IMR-90 (cell line): ENCODE data around the gene RNF181. TPM values are rescaled to one million over a fixed set of nuclear protein-coding genes. Genes with fewer than 3 reads are reported as not detected.

Experiments used
- ATAC-seq: fragments of 200-7000 bp; cut with Tn5 transposase; 2 replicates; pipeline ENCODE4 v1.9.1; 2020; ENCODE audit warnings: low read depth, mild to moderate bottlenecking, moderate library complexity
- BruUV-seq: library from RNA; stranded (reverse); fragments of 400-500 nt; replicated peaks from 2 replicates; lab custom pipeline; 2021; lab: Mats Ljungman, UMichigan
- CTCF ChIA-PET: fragments of 300-600 bp; formaldehyde crosslinking; extraction: SDS; loops from one replicate; lab custom pipeline; 2021; ENCODE audit warnings: antibody characterized with exemption; lab: Yijun Ruan, JAX
- POLR2A ChIA-PET: fragments of 300-600 bp; sonication (Branson Sonifier 250); formaldehyde crosslinking; loops from one replicate; lab custom pipeline; 2022; ENCODE audit warnings: antibody characterized with exemption; ENCODE audit not compliant: unreplicated experiment; lab: Charles Lee
- DNase-seq: peaks from one replicate; pipeline ENCODE4 v3.0.0; 2013
- H2AFZ ChIP-seq: replicated peaks from 2 replicates; pipeline ENCODE3; 2013; ENCODE audit warnings: low read length, mild to moderate bottlenecking; ENCODE audit not compliant: poor library complexity
- H2AK5ac ChIP-seq: 2 replicates; pipeline ENCODE4 v1.6.1; 2013; ENCODE audit warnings: low read depth, low read length, inconsistent platforms
- H2AK9ac ChIP-seq: replicated peaks from 2 replicates; pipeline ENCODE3; 2013; ENCODE audit warnings: mild to moderate bottlenecking, low read depth, low read length, moderate library complexity; ENCODE audit not compliant: poor library complexity
- H2BK120ac ChIP-seq: 2 replicates; pipeline ENCODE4 v1.6.1; 2013; ENCODE audit warnings: low read depth, low read length, inconsistent platforms
- H2BK15ac ChIP-seq: 3 replicates; pipeline ENCODE4 v1.6.1; 2013; ENCODE audit warnings: low read depth, low read length, inconsistent platforms
- H2BK20ac ChIP-seq: 2 replicates; pipeline ENCODE4 v1.6.1; 2013; ENCODE audit warnings: low read depth, mild to moderate bottlenecking, inconsistent platforms, low read length, moderate library complexity
- H2BK5ac ChIP-seq: 2 replicates; pipeline ENCODE4 v1.6.1; 2013; ENCODE audit warnings: mild to moderate bottlenecking, low read depth, low read length, inconsistent platforms; ENCODE audit not compliant: poor library complexity, severe bottlenecking
- H3K14ac ChIP-seq: replicated peaks from 2 replicates; pipeline ENCODE4 v1.6.1; 2013; ENCODE audit warnings: low read depth, low read length, inconsistent platforms
- H3K18ac ChIP-seq: 2 replicates; pipeline ENCODE4 v1.6.1; 2013; ENCODE audit warnings: low read depth, low read length, control low read depth
- H3K23ac ChIP-seq: 2 replicates; pipeline ENCODE4 v1.6.1; 2013; ENCODE audit warnings: low read depth, low read length, inconsistent platforms
- H3K27ac ChIP-seq: 2 replicates; pipeline ENCODE4 v1.5.1; 2013; ENCODE audit warnings: mild to moderate bottlenecking, control low read depth, low read length; ENCODE audit not compliant: insufficient read depth
- H3K27me3 ChIP-seq: 2 replicates; pipeline ENCODE4 v1.6.1; 2013; ENCODE audit warnings: low read length; ENCODE audit not compliant: control insufficient read depth, insufficient read depth
- H3K36me3 ChIP-seq: 2 replicates; pipeline ENCODE4 v1.6.1; 2013; ENCODE audit warnings: low read length, mixed read lengths; ENCODE audit not compliant: control insufficient read depth, insufficient read depth
- H3K4ac ChIP-seq: 2 replicates; pipeline ENCODE4 v1.6.1; 2013; ENCODE audit warnings: low read depth, low read length, inconsistent platforms
- H3K4me1 ChIP-seq: 2 replicates; pipeline ENCODE4 v1.6.1; 2013; ENCODE audit warnings: low read length, mixed read lengths; ENCODE audit not compliant: control insufficient read depth, insufficient read depth
- H3K4me2 ChIP-seq: 2 replicates; pipeline ENCODE4 v1.6.1; 2013; ENCODE audit warnings: low read depth, mild to moderate bottlenecking, control low read depth, low read length, moderate library complexity
- H3K4me3 ChIP-seq: 2 replicates; pipeline ENCODE4 v1.5.1; 2013; ENCODE audit warnings: low read depth, mild to moderate bottlenecking, control low read depth, low read length, moderate library complexity; ENCODE audit not compliant: insufficient read depth
- H3K56ac ChIP-seq: 2 replicates; pipeline ENCODE4 v1.6.1; 2013; ENCODE audit warnings: low read length, inconsistent platforms; ENCODE audit not compliant: insufficient read depth; ENCODE audit errors: extremely low read depth
- H3K79me1 ChIP-seq, 2 experiments: 2 replicates each; pipeline ENCODE4 v1.6.1; 2013; ENCODE audit warnings: low read length in 2 of 2, inconsistent platforms in 1 of 2, low read depth in 1 of 2
- H3K9ac ChIP-seq: 2 replicates; pipeline ENCODE4 v1.6.1; 2013; ENCODE audit warnings: low read depth, low read length, control low read depth
- H3K9me1 ChIP-seq: 2 replicates; pipeline ENCODE4 v1.6.1; 2013; ENCODE audit warnings: low read length, inconsistent platforms; ENCODE audit not compliant: insufficient read depth
- H3K9me3 ChIP-seq: 2 replicates; pipeline ENCODE4 v1.6.1; 2013; ENCODE audit warnings: low read length; ENCODE audit not compliant: control insufficient read depth, insufficient read depth
- H4K20me1 ChIP-seq: 2 replicates; pipeline ENCODE4 v1.6.1; 2013; ENCODE audit warnings: low read length, inconsistent platforms; ENCODE audit not compliant: insufficient read depth
- H4K5ac ChIP-seq: 2 replicates; pipeline ENCODE4 v1.6.1; 2013; ENCODE audit warnings: mild to moderate bottlenecking, low read depth, low read length, control low read depth
- H4K8ac ChIP-seq, 2 experiments: 2 replicates each; pipeline ENCODE4 v1.6.1; 2013; ENCODE audit warnings: low read depth in 2 of 2, low read length in 2 of 2, control low read depth in 1 of 2, inconsistent platforms in 1 of 2
- H4K91ac ChIP-seq: 2 replicates; pipeline ENCODE4 v1.6.1; 2013; ENCODE audit warnings: low read depth, low read length, inconsistent platforms; ENCODE audit not compliant: insufficient read depth
- BHLHE40 ChIP-seq: fragments of 150-350 bp; IDR thresholded peaks from 2 replicates; pipeline ENCODE4 v1.6.1; 2016; ENCODE audit warnings: mild to moderate bottlenecking, low read depth, low read length
- CEBPB ChIP-seq: IDR thresholded peaks from 2 replicates; pipeline ENCODE4 v1.6.1; 2012; ENCODE audit warnings: low read depth, low read length, improper control_type of control experiment
- CHD1 ChIP-seq: IDR thresholded peaks from 2 replicates; pipeline ENCODE4 v1.6.1; 2012; ENCODE audit warnings: low read depth, low read length, improper control_type of control experiment
- FOS ChIP-seq: fragments of 150-350 bp; IDR thresholded peaks from 2 replicates; pipeline ENCODE4 v1.6.1; 2016; ENCODE audit warnings: low read depth, low read length
- MAFK ChIP-seq: IDR thresholded peaks from 2 replicates; pipeline ENCODE4 v1.6.1; 2012; ENCODE audit warnings: low read depth, low read length, improper control_type of control experiment
- MAZ ChIP-seq: IDR thresholded peaks from 2 replicates; pipeline ENCODE4 v1.6.1; 2012; ENCODE audit warnings: low read depth, mild to moderate bottlenecking, low read length, improper control_type of control experiment, moderate library complexity, borderline replicate concordance
- MXI1 ChIP-seq: IDR thresholded peaks from 2 replicates; pipeline ENCODE4 v1.6.1; 2012; ENCODE audit warnings: low read depth, mild to moderate bottlenecking, low read length, moderate library complexity, borderline replicate concordance
- NFE2L2 ChIP-seq: fragments of 150-350 bp; IDR thresholded peaks from 2 replicates; pipeline ENCODE4 v1.6.1; 2016; ENCODE audit warnings: low read depth, mild to moderate bottlenecking, low read length
- POLR2A ChIP-seq: IDR thresholded peaks from 2 replicates; pipeline ENCODE4 v1.6.1; 2012; ENCODE audit warnings: mild to moderate bottlenecking, low read depth, low read length
- RAD21 ChIP-seq: IDR thresholded peaks from 2 replicates; pipeline ENCODE4 v1.6.1; 2012; ENCODE audit warnings: low read length, improper control_type of control experiment
- RCOR1 ChIP-seq: IDR thresholded peaks from 2 replicates; pipeline ENCODE4 v1.6.1; 2012; ENCODE audit warnings: mild to moderate bottlenecking, low read length, improper control_type of control experiment; ENCODE audit not compliant: insufficient replicate concordance
- RFX5 ChIP-seq: IDR thresholded peaks from 2 replicates; pipeline ENCODE4 v1.8.0; 2012; ENCODE audit warnings: low read depth, mild to moderate bottlenecking, low read length, moderate library complexity
- SMC3 ChIP-seq: fragments of 150-350 bp; IDR thresholded peaks from 2 replicates; pipeline ENCODE4 v1.6.1; 2016; ENCODE audit warnings: low read depth, mild to moderate bottlenecking, antibody characterized with exemption, low read length, moderate library complexity
- WGBS, 2 experiments: methylation state at CpG; one replicate each; pipeline versions ENCODE4 v1.1.5 to v1.1.7; 2013; ENCODE audit warnings: missing lambda C conversion rate in 2 of 2; ENCODE audit not compliant: insufficient read length in 1 of 2; ENCODE audit errors: extremely low coverage in 2 of 2; 5-methylcytosine and 5-hydroxymethylcytosine counted together
- dilution Hi-C: fragments of 300-500 bp; cut with HindIII; formaldehyde crosslinking; loops from one replicate; pipeline ENCODE4 v1.14.3; 2018; ENCODE audit warnings: low sequenced_read_pairs; ENCODE audit not compliant: unreplicated experiment
- in situ Hi-C: fragments of 300-500 bp; cut with MboI; formaldehyde crosslinking; loops from 3 replicates; pipeline ENCODE4 v1.14.3; 2019; ENCODE audit warnings: low sequenced_read_pairs, inconsistent platforms, mixed read lengths
- intact Hi-C: fragments of 100-400 bp; cut with micrococcal nuclease; formaldehyde crosslinking; loops from 2 replicates; pipeline ENCODE4 v1.10.0; 2022
- polyA plus RNA-seq, 3 experiments: library from polyadenylated mRNA; depleted of rRNA; stranded (reverse); fragments of >200 nt; gene quantifications; 2 replicates each; pipeline ENCODE4 v1.2.3, GENCODE V29; 2012; ENCODE audit warnings: low replicate concordance in 1 of 3
- total RNA-seq: library from RNA; depleted of rRNA; stranded (reverse); fragments of >200 nt; gene quantifications from 2 replicates; pipeline ENCODE4 v1.2.3, GENCODE V29; 2012
- TF ChIP-seq, protein P1 (sequence below): fragments of 150-350 bp; IDR thresholded peaks from 2 replicates; pipeline ENCODE4 v1.6.1; 2016; ENCODE audit warnings: low read depth, mild to moderate bottlenecking, low read length, moderate library complexity, borderline replicate concordance
- TF ChIP-seq, protein P2 (sequence below): fragments of 150-350 bp; IDR thresholded peaks from 2 replicates; pipeline ENCODE4 v1.6.1; 2017; ENCODE audit warnings: mild to moderate bottlenecking, antibody characterized with exemption, low read length, low read depth
- TF ChIP-seq, protein P3 (sequence below): conservative IDR thresholded peaks from 2 replicates; pipeline ENCODE4 v1.5.1; 2012; ENCODE audit warnings: mild to moderate bottlenecking, low read depth, low read length, improper control_type of control experiment

Gene RNF181
- total and polyA plus RNA-seq, 2 of the 4 experiments (the other 2 are of a cell fraction), result 438 to 498 TPM

DNA sequence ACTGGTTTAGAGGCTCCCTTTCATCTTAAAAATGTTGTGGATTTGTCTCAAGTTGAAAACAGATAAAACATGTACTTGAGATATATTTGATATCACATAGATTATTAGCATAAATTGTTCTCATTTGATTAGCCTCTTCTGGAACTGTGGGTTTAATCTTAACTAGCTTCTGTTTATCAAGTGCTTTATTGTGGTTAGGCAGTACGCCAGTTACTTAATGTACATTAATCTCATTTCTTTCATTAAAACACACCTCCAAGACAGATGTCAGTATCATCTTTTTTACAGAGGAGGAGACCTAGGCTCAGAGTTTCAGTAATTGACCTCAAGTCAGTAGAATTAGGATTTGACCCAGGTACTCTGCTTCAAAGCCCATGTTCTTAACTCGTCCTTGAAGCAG is 50.6 kb downstream of the RNF181 start:
- Histone ChIP-seq H2BK15ac (no peak overlapping the region), H3K56ac (no peak overlapping the region), H2BK5ac (no peak overlapping the region), H2BK20ac (no peak overlapping the region), H3K4me1 (peaks cover 17% of the 10 kb centered on the region), H3K9me3 (no peaks in the 10 kb centered on the region), H4K20me1 (peaks cover 14% of the 10 kb centered on the region; the same call in 1 of the 2 replicates), H3K18ac (no peak overlapping the region), H3K4me2 (no peak overlapping the region), H2BK120ac (no peak overlapping the region), H4K8ac (no peak overlapping the region), H3K4me3 (no peak overlapping the region), H3K4ac (no peak overlapping the region), H4K91ac (no peak overlapping the region), H3K79me1 (peaks cover 16 to 23% of the 10 kb centered on the region in 2 experiments), H3K27ac (no peak overlapping the region), H2AK5ac (no peak overlapping the region), H2AK9ac (no peak overlapping the region), H2AFZ (no peak overlapping the region), H3K23ac (no peak overlapping the region), H3K14ac (no peak overlapping the region), H3K9me1 (peaks cover 14% of the 10 kb centered on the region), H4K5ac (no peak overlapping the region), H3K27me3 (no peaks in the 10 kb centered on the region), H3K36me3 (peaks cover 61% of the 10 kb centered on the region), H3K9ac (no peak overlapping the region)
- intact Hi-C loops, result no loop called here
- no CpG with 5 or more reads among the region's 2 CpGs for WGBS, 2 experiments
- no peak for DNase-seq
- POLR2A ChIA-PET, result no interaction called here
- TF ChIP-seq, protein P1, sequence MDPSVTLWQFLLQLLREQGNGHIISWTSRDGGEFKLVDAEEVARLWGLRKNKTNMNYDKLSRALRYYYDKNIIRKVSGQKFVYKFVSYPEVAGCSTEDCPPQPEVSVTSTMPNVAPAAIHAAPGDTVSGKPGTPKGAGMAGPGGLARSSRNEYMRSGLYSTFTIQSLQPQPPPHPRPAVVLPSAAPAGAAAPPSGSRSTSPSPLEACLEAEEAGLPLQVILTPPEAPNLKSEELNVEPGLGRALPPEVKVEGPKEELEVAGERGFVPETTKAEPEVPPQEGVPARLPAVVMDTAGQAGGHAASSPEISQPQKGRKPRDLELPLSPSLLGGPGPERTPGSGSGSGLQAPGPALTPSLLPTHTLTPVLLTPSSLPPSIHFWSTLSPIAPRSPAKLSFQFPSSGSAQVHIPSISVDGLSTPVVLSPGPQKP, result no peak
- TF ChIP-seq POLR2A, result no peak
- no peak for TF ChIP-seq RCOR1
- TF ChIP-seq, protein P2, sequence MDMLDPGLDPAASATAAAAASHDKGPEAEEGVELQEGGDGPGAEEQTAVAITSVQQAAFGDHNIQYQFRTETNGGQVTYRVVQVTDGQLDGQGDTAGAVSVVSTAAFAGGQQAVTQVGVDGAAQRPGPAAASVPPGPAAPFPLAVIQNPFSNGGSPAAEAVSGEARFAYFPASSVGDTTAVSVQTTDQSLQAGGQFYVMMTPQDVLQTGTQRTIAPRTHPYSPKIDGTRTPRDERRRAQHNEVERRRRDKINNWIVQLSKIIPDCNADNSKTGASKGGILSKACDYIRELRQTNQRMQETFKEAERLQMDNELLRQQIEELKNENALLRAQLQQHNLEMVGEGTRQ, result no peak
- TF ChIP-seq CHD1, result no peak
- no peak for TF ChIP-seq FOS
- TF ChIP-seq RFX5, result no peak
- TF ChIP-seq MXI1, result no peak
- no peak for TF ChIP-seq RAD21
- no peak for TF ChIP-seq CEBPB
- no peak for TF ChIP-seq BHLHE40
- TF ChIP-seq, protein P3, sequence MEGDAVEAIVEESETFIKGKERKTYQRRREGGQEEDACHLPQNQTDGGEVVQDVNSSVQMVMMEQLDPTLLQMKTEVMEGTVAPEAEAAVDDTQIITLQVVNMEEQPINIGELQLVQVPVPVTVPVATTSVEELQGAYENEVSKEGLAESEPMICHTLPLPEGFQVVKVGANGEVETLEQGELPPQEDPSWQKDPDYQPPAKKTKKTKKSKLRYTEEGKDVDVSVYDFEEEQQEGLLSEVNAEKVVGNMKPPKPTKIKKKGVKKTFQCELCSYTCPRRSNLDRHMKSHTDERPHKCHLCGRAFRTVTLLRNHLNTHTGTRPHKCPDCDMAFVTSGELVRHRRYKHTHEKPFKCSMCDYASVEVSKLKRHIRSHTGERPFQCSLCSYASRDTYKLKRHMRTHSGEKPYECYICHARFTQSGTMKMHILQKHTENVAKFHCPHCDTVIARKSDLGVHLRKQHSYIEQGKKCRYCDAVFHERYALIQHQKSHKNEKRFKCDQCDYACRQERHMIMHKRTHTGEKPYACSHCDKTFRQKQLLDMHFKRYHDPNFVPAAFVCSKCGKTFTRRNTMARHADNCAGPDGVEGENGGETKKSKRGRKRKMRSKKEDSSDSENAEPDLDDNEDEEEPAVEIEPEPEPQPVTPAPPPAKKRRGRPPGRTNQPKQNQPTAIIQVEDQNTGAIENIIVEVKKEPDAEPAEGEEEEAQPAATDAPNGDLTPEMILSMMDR, result no peak
- no peak for TF ChIP-seq MAZ
- no peak for TF ChIP-seq MAFK
- no peak for TF ChIP-seq NFE2L2
- no peak for TF ChIP-seq SMC3
- BruUV-seq, result no TSS peak
- CTCF ChIA-PET, result interaction anchor here (0.9 to 1.3 kb wide), 2 partner anchors 9 to 28 kb away, joined by 3 to 4 read pairs; no protein-coding TSS in a partner anchor
- dilution Hi-C loops, result no loop called here
- in situ Hi-C loops, result loop anchor here (5.0 kb wide), 1 partner anchor 61 kb away; no protein-coding TSS in a partner anchor
- no peak for ATAC-seq
